HK-2 (cell line): ENCODE measurements around the gene MEGF8.
"Not testable (repeated sequence)": the region's sequence is repeated elsewhere in the genome, so short reads cannot be mapped to it uniquely, and the experiment has no call there.

Source experiments
- DNase-seq: peaks from one replicate; pipeline ENCODE4 v3.0.0-alpha.2; 2018; ENCODE audit not compliant: unreplicated experiment

The MEGF8 gene

DNA sequence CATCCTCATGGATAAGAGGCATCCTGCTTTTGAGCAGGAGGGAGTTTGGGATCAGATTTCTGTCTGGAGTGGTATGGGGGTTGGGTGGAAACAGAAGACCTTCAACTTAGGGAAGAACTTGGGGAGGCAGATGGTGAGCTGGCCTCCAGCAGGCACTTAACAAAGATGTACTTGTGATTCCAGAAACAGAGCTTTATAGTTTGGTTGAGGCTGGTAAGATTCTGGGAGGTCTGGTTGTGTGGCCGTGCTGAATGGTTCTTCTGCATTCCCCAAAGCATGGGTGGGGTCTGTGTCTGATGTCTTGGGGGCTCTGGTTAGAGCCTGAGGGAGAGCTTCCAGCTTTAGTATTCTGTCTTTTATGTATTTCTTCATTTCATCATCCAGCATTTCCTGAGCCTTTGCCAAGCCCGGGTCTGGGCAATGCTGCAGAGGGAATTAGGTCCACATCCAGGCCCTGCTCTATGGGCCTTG is 4.8 kb downstream of the MEGF8 start:
- DNase-seq = no peak

DNA sequence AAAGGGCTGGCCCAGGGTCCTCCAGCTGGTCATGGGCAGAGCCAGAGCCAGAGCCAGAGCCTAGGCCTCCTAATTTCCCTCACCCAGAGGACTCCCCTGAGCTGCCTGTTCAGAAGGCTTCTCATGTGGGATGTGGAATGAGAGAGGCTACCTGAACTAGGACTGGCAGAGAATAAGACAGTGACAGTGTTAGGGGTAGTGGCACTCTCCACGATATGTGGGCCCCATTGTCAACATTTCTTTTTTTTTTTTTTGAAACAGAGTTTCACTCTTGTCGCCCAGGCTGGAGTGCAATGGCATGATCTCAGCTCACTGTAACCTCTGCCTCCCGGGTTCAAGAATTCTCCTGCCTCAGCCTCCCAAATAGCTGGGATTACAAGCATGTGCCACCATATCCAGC is 5.9 kb downstream of the MEGF8 start:
- not testable (repeated sequence) for DNase-seq

DNA sequence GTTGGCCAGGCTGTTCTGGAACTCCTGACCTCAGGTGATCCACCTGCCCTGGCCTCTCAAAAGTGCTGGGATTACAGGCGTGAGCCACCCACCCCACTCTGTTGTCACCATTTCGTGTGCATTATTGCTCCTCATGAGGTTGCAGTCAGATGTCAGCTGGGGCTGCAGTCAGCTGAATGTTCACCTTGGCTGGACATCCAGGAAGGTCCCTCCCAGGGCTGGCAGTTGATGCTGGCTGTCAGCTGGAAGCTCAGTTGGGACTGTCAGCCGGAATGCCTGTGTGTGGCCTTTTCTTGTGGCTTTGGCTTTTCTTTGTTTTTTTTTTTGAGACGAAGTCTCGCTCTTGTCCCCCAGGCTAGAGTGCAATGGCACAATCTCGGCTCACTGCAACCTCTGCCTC is 6.6 kb downstream of the MEGF8 start:
- no peak for DNase-seq

DNA sequence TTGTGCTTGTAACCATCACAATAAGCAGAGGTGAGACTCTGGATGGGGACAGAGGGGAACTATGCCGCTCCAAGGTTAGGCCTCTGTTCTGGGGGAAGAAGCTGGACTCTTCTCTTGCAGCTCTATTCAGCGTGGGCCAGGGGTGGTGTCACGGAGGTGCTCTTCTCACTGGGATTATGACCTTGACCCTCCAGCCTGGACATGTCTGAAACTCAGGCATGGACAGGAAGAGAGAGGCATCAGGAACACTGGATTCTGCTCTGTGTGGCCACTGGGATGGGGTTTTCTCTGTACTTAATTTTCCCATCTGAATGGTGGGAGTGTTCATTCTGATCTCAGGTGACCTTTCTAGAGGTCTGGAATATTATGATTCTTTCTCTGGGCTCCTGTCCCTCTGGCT is 7.6 kb downstream of the MEGF8 start:
- no peak for DNase-seq

DNA sequence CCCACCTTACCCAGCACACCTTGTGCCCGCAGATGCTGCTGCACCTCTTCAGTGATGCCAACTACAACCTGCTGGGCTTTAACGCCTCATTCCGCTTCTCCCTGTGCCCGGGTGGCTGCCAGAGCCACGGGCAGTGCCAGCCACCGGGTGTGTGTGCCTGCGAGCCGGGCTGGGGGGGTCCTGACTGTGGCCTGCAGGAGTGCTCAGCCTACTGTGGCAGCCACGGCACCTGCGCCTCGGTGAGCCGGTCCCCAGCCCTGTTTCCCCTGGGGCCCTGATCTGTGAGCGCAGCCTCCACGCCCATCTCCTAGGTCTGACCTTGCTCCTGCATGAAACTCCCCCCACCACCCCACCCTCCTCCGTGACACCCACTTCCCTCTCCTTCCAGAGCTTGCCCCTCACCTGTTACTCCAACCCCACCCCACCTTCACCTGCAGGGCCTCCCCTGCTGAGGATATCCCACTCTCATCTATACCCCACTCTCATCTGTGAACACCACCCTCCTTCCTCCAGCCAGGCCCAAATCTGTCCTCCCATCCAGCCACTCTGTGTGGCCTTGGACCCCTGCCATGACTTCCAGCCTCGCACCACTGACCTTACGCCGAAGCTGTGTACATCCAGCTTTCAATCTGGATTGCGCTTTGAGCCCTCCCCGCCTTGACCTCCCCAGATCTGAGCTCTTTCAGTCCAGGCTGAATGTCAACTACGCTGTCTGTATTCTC is 8.7 kb downstream of the MEGF8 start:
- no peak for DNase-seq

DNA sequence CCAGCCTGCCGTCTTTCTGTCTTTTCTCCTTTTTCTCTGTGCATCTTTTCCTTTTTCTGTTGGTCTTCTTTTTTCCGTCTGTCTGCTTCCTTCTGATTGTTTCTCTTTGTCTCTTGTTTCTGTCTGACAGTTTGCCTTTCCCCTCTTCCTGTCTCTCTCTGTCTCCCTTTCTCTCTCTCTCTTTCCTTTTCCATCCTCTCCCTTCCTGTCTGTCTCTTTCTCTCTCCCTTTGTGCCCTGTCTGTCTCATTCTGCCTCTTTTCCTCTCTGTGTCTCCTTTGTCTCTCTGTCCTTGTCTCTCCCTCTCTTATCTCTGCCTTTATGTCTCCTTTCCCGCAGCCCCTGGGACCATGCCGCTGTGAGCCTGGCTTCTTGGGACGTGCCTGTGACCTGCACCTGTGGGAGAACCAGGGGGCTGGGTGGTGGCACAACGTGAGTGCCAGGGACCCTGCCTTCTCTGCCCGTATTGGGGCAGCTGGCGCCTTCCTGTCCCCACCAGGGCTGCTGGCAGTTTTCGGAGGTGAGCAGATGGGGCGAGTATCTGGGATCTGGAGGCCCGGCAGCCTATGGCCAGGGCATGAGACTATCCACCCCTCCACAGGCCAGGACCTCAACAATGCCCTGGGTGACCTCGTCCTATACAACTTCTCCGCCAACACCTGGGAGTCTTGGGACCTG is 9.4 kb downstream of the MEGF8 start:
- no peak for DNase-seq

DNA sequence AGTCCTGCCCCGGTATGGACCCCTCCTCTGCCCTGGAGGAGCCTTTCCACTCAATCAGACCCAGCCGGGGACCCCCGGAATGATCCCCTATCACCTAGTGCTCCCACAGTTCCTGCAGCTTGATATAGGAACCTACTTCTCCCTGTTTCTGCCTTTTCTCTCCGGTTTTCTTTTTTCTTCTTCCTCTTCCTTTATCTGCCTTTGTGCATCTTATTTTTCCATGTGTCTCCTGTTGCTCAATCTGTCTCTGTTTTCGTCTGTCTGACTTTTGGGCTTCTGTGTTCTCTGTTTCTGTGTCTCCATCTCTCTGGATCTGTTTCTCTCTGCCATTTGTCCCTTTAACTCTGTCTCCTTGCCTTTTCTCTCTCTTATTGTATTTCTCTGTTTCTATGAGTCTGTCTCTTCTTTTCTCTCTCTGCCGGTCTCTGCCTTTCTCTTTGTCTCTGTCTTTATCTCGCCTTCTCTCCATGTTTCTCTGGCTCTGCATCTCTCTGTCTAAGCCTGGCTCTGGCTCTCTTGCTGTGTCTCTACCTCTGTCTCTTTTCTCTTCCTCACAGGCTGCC is 10.0 kb downstream of the MEGF8 start:
- DNase-seq = no peak

DNA sequence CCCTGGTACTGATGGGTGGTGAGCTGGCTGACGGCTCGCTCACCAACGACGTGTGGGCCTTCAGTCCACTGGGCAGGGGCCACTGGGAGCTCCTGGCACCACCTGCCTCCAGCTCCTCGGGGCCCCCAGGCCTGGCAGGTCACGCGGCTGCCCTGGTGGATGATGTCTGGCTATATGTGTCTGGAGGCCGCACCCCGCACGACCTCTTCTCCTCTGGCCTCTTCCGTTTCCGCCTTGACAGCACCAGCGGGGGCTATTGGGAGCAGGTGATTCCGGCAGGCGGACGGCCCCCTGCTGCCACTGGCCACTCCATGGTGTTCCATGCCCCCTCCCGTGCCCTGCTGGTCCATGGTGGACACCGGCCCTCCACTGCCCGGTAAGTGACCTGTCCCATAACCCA is 10.5 kb downstream of the MEGF8 start:
- no peak for DNase-seq

DNA sequence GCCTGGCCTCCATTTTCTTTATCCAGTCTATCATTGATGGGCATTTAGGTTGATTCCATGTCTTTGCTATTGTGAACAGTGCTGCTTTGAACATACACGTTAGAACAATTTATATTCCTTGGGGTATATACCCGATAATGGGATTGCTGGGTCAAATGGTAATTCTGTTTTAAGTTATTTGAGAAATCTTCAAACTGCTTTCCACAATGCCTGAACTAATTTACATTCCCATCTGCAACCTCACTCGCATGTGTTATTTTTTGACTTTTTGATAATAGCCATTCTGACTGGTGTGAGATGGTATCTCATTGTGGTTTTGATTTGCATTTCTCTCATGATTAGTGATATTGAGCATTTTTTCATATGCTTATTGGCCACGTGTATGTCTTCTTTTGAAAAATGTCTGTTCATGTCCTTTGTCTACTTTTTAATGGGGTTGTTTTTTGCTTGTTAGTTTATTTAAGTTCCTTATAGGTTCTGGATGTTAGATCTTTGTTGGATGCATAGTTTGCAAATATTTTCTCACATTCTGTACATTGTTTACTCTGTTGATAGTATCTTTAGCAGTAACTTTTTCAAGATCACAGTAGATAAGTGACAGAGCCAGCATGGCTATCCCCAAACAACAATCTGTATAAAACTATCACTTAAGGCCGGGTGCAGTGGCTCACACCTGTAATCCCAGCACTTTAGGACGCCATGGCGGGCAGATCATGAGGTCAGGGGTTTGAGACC is 13.9 kb downstream of the MEGF8 start:
- DNase-seq = not testable (repeated sequence)

DNA sequence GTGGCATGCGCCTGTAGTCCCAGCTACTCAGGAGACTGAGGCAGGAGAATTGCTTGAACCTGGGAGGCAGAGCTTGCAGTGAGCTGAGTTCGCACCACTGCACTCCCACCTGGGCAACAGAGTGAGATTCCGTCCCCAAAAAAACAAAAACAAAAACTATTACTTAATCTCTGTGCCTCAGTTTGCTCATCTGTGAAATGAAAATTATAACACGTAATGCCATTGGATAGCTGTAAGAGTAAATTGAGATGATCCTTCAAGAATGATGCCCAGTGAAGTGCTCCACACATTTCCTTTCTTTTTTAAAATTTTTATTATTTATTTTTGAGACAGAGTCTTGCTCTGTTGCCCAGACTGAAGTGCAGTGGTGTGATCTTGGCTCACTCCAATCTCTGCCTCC is 14.5 kb downstream of the MEGF8 start:
- not testable (repeated sequence) for DNase-seq

DNA sequence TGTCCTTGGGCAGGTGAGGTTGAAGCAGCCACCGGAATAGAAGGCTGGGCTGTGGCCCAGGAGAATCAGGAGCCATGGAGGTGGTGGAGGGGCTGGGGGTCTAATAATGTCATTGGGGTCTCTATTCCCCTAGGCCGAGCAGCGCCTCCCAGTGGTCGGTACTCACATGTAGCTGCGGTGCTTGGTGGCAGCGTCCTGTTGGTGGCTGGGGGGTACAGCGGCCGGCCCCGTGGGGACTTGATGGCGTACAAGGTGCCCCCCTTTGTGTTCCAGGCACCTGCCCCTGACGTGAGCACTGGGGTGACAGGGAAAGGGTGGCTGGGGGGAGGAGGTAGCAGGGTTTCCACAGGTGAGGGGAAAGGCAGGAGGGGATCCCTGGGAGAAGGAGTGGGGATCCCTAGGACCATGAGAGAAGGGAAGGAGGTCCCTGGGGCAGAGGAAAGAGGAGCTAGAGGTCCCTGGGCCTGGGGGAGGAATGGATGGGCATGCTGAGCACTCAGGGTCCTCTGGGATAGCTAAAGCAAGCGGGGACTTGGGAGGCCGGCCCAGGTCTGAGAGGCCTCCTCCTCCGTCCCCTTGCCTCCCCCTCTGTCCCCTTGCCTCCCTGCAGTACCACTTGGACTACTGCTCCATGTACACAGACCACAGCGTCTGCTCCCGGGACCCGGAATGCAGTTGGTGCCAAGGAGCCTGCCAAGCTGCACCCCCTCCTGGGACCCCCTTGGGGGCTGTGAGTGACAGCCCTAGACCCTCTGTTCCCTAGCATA is 18.1 kb downstream of the MEGF8 start:
- DNase-seq = no peak

DNA sequence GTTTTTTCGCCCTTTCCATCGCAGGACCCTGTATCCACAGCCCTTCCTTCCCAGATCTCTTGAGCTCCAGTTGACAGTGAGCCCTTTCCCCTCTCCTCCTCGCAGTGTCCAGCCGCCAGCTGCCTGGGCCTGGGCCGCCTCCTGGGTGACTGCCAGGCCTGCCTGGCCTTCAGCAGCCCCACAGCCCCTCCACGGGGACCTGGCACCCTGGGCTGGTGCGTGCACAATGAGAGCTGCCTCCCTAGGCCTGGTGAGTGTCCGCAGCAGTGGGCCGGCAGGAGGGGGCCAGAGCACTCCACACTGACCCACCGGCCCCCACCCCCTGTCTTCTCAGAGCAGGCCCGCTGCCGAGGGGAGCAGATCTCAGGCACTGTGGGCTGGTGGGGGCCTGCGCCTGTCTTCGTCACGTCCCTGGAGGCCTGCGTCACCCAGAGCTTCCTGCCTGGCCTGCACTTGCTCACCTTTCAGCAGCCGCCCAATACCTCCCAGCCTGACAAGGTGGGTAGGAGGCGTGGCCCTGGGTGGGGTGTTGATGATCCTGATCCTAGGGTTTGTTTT is 19.0 kb downstream of the MEGF8 start:
- no peak for DNase-seq

DNA sequence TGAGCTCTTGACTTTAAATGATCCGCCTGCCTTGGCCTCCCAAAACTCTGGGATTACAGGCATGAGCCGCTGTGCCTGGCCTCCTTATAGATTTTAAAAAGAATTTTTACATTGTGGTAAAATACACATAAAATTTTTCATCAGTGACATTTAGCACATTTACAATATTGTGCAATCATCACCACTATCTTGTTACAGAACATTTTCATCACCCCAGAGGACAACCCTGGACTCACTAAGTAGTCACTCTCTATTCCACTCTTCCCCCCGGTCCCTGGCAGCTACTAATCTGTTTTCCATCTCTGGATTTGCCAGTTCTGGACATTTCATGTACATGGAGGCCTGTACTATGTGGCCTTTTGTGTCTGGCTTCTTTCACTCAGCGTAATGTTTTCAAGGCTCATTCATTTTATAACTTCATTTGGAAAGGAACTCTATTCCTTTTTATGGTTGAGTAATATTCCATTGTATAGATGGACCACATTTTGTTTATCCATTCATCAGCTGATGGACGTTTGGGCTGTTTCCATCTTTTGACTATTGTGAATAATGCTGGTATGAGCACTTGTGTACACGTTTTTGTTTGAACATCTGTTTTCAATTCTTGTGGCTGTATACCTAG is 19.9 kb downstream of the MEGF8 start:
- no peak for DNase-seq

DNA sequence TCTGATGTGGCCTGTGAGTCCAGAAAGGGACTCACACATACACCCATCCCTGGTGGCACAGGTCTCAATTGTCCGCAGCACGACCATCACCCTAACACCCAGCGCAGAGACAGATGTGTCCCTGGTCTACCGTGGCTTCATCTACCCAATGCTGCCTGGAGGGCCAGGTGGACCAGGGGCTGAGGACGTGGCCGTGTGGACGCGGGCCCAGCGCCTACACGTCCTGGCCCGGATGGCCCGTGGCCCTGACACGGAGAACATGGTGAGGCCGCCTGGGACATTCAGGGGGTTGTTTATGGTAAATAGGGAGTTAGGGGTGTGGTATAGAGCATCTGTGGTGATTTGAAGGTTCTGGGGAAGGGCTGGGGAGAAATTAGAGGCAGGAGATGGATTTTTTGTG is 22.8 kb downstream of the MEGF8 start:
- no peak for DNase-seq

DNA sequence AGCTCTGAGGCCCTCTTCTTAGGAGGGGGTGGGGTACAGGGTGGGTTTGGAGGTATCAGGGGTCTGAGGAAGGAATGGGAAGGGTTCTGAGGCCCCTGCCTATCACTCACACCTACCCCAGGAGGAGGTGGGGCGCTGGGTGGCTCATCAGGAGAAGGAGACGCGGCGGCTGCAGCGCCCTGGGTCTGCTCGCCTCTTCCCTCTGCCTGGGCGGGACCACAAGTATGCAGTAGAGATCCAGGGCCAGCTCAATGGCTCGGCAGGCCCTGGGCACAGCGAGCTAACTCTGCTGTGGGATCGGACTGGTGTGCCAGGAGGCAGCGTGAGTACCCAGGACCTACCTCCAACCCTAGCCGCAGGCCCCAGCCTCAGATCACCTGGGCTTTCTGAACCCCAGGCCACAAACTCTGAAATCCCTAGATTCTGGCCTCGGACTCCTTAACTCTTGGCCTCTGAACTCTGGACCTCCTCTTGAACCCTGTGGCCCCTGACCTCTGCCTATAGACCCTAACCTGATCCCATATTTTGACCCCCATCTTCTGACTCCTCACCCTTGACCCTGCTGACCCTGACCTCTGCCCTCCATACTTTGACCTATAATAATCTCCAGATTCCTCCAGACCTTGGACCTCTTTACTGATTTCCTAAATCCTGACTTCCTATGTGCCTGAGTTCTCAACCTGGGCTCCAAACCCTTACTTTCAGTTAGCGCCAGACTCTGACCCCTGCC is 24.1 kb downstream of the MEGF8 start:
- DNase-seq = no peak

DNA sequence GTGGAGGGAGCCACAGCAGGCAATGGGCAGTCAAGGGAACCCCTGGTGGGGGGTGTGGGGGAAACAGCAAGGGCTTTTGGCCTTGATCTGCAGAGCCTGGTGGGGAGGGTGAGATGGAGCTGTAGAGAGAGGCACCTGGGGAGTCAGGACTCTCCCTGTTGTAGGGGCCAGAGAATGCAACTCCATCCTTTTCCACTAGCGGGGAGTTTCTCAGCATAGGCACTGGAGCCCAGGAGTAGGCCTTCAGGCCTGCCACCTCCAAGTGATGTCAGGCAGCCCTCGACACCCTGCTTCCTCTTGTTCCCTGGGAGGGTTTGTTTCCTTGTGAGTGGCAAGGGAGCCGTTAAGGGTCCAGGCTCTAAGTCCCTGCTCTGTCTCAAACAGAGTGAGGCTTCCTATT is 25.0 kb downstream of the MEGF8 start:
- no peak for DNase-seq

DNA sequence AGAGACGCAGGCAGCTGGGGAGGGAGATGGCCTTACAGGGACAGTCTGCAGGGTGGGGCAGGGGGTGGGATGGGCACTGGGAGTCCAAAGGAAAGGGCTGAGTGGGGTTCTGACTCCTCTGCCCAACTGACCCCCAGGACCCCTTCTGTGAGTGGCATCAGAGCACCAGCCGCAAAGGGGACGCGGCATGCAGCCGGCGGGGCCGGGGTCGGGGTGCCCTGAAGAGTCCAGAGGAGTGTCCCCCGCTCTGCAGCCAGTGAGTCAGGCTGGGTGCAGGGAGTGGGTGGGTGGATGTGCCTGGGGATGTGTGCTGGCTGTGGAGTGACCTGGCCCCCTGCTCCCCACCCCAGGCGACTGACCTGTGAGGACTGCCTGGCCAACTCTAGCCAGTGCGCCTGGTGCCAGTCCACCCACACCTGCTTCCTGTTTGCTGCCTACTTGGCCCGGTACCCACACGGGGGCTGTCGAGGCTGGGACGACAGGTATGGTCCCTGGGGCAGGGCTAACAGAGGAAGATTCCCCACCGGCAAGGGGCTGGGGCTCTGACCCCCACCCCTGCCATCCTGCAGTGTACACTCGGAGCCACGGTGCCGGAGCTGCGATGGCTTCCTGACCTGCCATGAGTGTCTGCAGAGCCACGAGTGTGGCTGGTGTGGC is 25.8 kb downstream of the MEGF8 start:
- DNase-seq = no peak

DNA sequence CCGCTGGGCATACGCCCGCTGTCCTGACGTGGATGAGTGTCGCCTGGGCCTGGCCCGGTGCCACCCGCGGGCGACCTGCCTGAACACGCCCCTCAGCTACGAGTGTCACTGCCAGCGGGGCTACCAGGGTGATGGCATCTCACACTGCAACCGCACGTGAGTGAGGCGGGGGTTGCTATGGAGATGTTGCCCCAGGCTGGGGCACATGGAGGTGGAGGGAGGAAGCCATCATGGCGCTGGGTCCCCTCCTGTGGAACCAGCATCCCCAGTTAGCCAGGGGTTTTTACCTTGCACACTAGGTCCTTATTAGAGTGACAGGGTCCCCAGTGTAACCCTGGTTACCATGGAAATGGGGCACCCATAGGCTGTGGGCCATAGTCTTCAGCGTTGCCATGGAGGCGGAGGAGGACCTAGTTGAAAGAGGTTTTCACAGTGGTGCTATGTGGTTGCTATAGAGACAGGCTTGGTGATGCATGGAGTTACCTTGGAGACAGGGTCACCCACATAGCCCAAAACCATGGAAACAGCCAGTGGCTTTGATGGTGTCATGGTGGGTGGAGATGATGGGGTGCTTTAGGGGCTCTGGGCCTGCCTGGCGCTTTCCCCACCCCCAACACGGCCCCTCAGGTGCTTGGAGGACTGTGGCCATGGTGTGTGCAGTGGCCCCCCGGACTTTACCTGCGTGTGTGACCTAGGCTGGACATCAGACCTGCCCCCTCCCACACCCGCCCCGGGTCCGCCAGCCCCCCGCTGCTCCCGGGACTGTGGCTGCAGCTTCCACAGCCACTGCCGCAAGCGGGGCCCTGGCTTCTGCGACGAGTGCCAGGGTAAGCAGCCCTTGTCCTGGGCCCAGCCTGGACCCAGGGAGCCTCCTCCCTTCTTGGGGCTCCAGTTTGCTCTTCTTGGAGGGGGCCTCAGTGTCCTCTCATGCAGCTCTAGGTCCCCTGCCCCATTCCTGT is 27.1 kb downstream of the MEGF8 start:
- no peak for DNase-seq
